Gastroesophageal sphincter (tissue), 4 donors: Measurements from ENCODE around the gene ZNF547. TPM values are rescaled to one million over a fixed set of nuclear protein-coding genes. Genes with fewer than 3 reads are reported as not detected.
A peak's percentile ranks its signal among the peaks of the same experiment; 100 is the strongest.

Experiments
- ATAC-seq: fragments of 150-250 bp; one replicate; pipeline ENCODE4 v1.9.1; 2016; ENCODE audit warnings: mild to moderate bottlenecking, moderate library complexity
- H3K27ac ChIP-seq, 4 donors: fragments of 200-600 bp; sonication (generic) in 3 of 4; 1 replicate in 3 of 4; 2 replicates in 1 of 4; pipeline ENCODE4 v1.5.1; 2016 to 2019
- H3K27me3 ChIP-seq: fragments of 200-600 bp; sonication (generic); one replicate; pipeline ENCODE4 v1.5.1; 2019
- H3K36me3 ChIP-seq, 2 donors: fragments of 200-600 bp; sonication (generic); one replicate each; pipeline ENCODE4 v1.5.1; 2019; ENCODE audit warnings: control low read depth in 1 of 2
- H3K4me1 ChIP-seq, 3 donors: fragments of 200-600 bp; sonication (generic); 1 replicate in 2 of 3; 2 replicates in 1 of 3; pipeline ENCODE4 v1.5.1; 2016 to 2019; ENCODE audit warnings: control low read depth in 2 of 3
- H3K4me3 ChIP-seq, 2 donors: fragments of 200-600 bp; sonication (generic); one replicate each; pipeline ENCODE4 v1.5.1; 2019; ENCODE audit warnings: mild to moderate bottlenecking in 1 of 2, moderate library complexity in 1 of 2
- H3K9me3 ChIP-seq, 3 donors: fragments of 200-600 bp; sonication (generic); one replicate each; pipeline ENCODE4 v1.5.1; 2017 to 2019; ENCODE audit warnings: control low read depth in 2 of 3
- CTCF ChIP-seq, 4 experiments: fragments of 200-600 bp in 2 of 4; fragments of 450-650 bp in 2 of 4; sonication (generic) in 1 of 4; IDR thresholded peaks; one replicate each; pipeline ENCODE4 v1.5.1; 2017 to 2019; ENCODE audit warnings: antibody characterized with exemption in 4 of 4, mild to moderate bottlenecking in 2 of 4, moderate library complexity in 2 of 4
- EP300 ChIP-seq: sonication (generic); formaldehyde crosslinking; IDR thresholded peaks from one replicate; pipeline ENCODE4 v1.6.1; 2017; ENCODE audit warnings: antibody characterized with exemption, mild to moderate bottlenecking
- POLR2A ChIP-seq, 2 donors: fragments of 450-650 bp; IDR thresholded peaks; one replicate each; pipeline ENCODE4 v1.6.1; 2017; ENCODE audit warnings: antibody characterized with exemption in 2 of 2, mild to moderate bottlenecking in 2 of 2, moderate library complexity in 1 of 2
- POLR2AphosphoS5 ChIP-seq: sonication (generic); formaldehyde crosslinking; IDR thresholded peaks from one replicate; pipeline ENCODE4 v1.6.1; 2017; ENCODE audit warnings: antibody characterized with exemption
- WGBS, 2 donors: methylation state at CpG; one replicate each; pipeline ENCODE4 v1.1.5; 2018; ENCODE audit warnings: low coverage in 1 of 2; 5-methylcytosine and 5-hydroxymethylcytosine counted together
- total RNA-seq, 4 donors: library from RNA; depleted of rRNA; stranded (reverse); fragments of >200 nt; gene quantifications; one replicate each; pipeline ENCODE4 v1.1.0, GENCODE V29; 2016

ZNF547 gene
- total RNA-seq, 4 donors from 2014 or later, result 1.0 to 4.8 (median 2.0) TPM

- no peak for ATAC-seq
- WGBS, 2 donors, result 4 to 7% methylated on average over 3 of the region's 8 CpGs
- peak overlapping the region in 3 of 4 donors; percentile 91 to 92 (median 92) for H3K27ac ChIP-seq
Measured at GRCh38 chr19:57321116-57321515, 42.2 kb upstream of the ZNF547 start.

GRCh38 chr19:57321751-57322150 is 41.6 kb upstream of the ZNF547 start:
- peak overlapping the region in 1 of 2 donors; percentile 91 for H3K4me3 ChIP-seq
- TF ChIP-seq EP300, result no peak
- no peak for TF ChIP-seq CTCF (IDR thresholded peaks at IDR 0.05)
- no peak for ATAC-seq
- H3K27ac ChIP-seq, result no peak overlapping the region
- WGBS, 2 donors, result 72 to 79% methylated on average over 3 of the region's 3 CpGs
- peaks cover 0 to 41% of the 10 kb centered on the region in 2 donors for H3K36me3 ChIP-seq
- peaks cover 3% of the 10 kb centered on the region for H3K27me3 ChIP-seq
- peaks cover 0 to 49% (median 0%) of the 10 kb centered on the region in 3 donors for H3K9me3 ChIP-seq
- peaks cover 0 to 33% (median 11%) of the 10 kb centered on the region in 3 donors for H3K4me1 ChIP-seq

More at GRCh38 chr19:57321116-57321515, 42.2 kb upstream of the ZNF547 start:
- peaks cover 0 to 42% (median 0%) of the 10 kb centered on the region in 3 donors for H3K9me3 ChIP-seq
- H3K36me3 ChIP-seq, result peaks cover 0 to 35% of the 10 kb centered on the region in 2 donors
- peaks cover 3% of the 10 kb centered on the region for H3K27me3 ChIP-seq
- H3K4me3 ChIP-seq, result peak overlapping the region; percentile 59 to 91
- peaks cover 0 to 33% (median 11%) of the 10 kb centered on the region in 3 donors for H3K4me1 ChIP-seq
- TF ChIP-seq POLR2AphosphoS5 (no peak), CTCF (IDR thresholded peaks at IDR 0.05) (peak in 1 of 4 experiments; percentile 4)

DNA sequence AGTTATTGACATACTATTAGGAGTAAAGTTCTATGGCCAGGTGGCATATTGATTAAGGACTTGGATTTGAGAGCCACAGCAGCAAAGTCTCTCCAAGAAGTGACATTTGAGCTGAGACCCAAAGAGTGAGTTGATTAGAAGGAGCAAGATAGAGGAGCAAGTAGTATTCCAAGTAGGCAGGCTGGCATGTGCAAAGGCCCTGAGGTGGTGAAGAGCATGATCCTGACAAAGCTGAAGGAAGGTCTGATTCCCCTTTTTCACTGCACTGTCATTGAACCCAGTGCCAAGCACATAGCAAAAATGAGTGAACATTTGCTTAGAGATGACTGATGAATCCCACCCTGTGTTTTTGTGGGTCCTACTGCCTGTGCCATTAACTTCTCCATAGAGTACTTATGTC is 38.4 kb upstream of the ZNF547 start:
- ATAC-seq, result no peak
- Histone ChIP-seq H3K9me3 (peaks cover 0 to 81% (median 3%) of the 10 kb centered on the region in 3 donors), H3K36me3 (peaks cover 15 to 72% of the 10 kb centered on the region in 2 donors)

GRCh38 chr19:57327993-57328392 is 35.4 kb upstream of the ZNF547 start:
- H3K36me3 ChIP-seq, result peaks cover 15 to 90% of the 10 kb centered on the region in 2 donors

More for the DNA sequence above, 38.4 kb upstream of the ZNF547 start:
- Histone ChIP-seq H3K4me3 (no peak overlapping the region), H3K4me1 (peaks cover 0 to 24% (median 11%) of the 10 kb centered on the region in 3 donors), H3K27ac (no peak overlapping the region), H3K27me3 (no peaks in the 10 kb centered on the region)
- TF ChIP-seq CTCF (IDR thresholded peaks at IDR 0.05) (no peak), POLR2A (IDR thresholded peaks at IDR 0.05) (no peak), POLR2AphosphoS5 (no peak), EP300 (no peak)

More at GRCh38 chr19:57327993-57328392, 35.4 kb upstream of the ZNF547 start:
- no peaks in the 10 kb centered on the region for H3K27me3 ChIP-seq
- H3K4me1 ChIP-seq, result peaks cover 0 to under 1% (median 0%) of the 10 kb centered on the region in 3 donors
- H3K27ac ChIP-seq, result no peak overlapping the region
- WGBS, 2 donors, result 78 to 93% methylated on average over 6 to 8 of the region's 8 CpGs
- no peak for TF ChIP-seq POLR2AphosphoS5
- no peak for TF ChIP-seq POLR2A (IDR thresholded peaks at IDR 0.05)
- no peak for TF ChIP-seq CTCF (IDR thresholded peaks at IDR 0.05)
- no peak overlapping the region for H3K4me3 ChIP-seq
- no peak for ATAC-seq
- peaks cover 0 to 85% (median 3%) of the 10 kb centered on the region in 3 donors for H3K9me3 ChIP-seq
